Superior temporal gyrus (tissue), 1 donor: ENCODE results near the gene MAPK4.

ENCODE experiments used
- DNase-seq: peaks from one replicate; pipeline ENCODE4 v3.0.0-alpha.2; 2016; ENCODE audit errors: extremely low spot score

MAPK4 gene

DNA sequence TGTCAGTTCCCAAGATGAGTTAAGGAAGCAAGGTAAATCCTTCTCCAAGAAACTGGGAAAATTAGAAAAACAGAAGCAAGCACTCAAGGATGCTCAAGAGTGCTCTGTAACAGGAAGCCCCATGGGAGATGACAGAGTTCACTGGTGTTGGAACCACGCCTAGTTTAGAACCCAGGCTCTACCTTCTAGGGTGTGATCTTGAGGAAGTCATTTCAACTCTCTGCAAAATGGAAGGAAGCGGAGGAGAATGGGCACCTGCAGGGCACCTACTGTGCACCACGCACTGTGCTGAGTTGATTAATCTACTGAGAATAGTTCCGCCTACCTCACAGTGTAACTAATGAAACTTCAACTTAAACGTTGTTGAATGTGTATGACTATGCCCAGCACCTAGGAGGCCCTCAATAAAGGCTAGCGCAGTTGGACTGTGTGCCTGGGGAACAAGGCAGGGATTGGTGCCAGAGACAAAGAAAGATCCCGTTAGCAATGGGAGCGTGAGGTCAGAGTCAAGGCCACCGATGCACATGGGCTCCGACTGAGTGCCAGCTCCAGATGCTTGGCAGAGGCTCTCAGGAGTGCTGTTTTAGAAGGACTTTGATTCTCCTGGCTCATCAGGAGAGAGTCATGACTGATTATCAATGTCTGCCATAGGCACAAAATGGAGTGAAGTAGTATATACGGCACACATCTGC, 93.7 kb downstream of the MAPK4 start:
- DNase-seq = no peak

GRCh38 chr18:50654211-50654610, 94.3 kb downstream of the MAPK4 start:
- DNase-seq = no peak

- peak; percentile 73 for DNase-seq
These were observed 95.0 kb downstream of the MAPK4 start for GRCh38 chr18:50654658-50655550.

- DNase-seq = no peak
These were observed 96.5 kb downstream of the MAPK4 start for GRCh38 chr18:50656396-50656795.

GRCh38 chr18:50656841-50657470, 97.1 kb downstream of the MAPK4 start:
- no peak for DNase-seq

DNA sequence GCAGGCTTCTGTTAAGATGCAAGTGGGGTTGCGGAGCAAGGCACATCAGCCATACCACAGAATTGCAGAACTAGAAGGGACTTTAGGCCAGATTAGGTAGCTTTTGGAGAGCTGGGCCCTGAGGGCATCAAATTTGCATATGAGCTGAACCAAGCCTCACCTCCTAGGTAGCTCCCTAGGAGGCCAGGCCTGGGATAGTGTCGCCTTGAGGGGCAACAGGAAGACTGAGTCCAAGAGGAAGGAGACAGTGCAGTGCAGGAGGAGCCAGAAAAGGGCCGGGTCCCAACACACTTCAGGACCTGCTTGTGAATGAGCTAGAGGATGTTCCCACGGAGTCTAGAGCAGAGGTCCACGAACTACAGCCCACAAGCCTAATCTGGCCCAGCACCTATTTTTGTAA, 98.7 kb downstream of the MAPK4 start:
- no peak for DNase-seq

DNA sequence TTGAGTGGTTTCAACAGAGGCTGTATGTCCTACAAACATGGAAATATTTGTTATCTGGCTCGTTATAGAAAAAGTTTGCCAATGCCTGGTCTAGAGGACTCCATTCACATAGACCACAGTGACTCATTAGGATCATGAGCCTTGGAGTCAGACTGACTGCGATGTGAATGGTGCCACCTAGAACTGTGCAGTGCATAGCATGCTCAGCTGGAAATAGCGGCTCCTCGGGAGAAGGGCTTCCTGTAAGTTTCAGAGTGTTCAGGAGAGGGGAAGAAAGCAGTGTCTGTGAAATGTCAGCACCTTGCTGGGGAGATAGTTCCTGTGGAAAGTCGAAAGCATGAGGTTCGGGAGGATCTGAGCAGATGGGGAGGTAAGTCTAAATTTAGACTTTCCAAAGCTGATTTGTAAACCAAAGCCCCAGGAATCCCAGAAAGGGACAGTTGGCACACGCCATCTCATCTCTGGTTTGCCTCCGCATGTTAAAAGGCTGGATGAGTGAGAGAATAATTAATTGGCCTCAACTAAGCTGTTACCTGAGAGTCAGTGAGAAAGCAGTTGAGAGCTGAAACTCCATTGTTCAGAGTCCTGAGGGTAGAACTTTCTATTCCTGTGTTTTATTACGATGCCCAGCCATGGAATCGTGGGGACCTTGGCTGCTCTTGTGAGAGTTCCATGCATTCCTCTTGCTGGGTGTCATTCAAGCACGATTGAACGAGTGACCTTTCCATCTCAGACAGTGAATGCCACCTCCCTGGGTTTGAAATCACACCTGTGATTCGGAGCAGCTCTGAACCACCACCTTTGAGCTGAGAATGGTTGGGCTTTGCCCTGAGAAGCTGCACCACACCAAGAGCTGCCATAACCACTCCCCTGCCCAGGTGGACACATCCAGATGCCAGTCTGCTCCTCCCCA, 99.5 kb downstream of the MAPK4 start:
- no peak for DNase-seq

- DNase-seq = no peak
These were observed 101.1 kb downstream of the MAPK4 start for GRCh38 chr18:50661013-50661412.

- DNase-seq = no peak
These were observed 102.3 kb downstream of the MAPK4 start for GRCh38 chr18:50662177-50662576.

DNA sequence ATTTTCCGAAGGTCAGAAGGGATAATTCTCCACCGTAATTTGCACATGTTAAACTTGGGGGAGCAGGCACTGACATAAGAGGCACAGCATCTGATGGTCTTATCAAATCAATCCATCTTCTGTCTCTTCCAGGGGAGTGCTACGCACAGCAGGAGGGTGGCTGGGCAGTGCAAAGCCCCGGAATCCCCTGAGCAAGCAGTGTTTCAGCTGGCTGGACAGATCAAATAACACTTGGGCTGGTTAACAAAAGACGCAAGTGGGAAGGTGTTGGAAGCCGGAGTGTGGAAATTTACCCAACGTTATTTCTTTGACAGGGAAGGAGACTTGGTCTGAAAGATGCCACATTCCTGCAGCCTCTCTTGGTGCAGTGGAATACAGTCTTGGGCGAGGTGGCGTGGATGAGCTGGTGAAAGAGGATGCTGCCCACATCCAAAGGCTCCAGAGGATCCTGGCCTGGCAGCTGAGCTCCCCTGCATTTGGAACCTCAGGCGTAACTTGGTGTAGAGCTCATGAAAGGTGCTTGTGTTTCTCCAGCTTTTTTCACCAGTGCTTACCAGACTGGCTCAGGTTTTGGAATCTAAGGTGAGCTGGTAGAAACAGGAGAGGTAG, 103.0 kb downstream of the MAPK4 start:
- DNase-seq = no peak

- no peak for DNase-seq
These were observed 103.9 kb downstream of the MAPK4 start for GRCh38 chr18:50663626-50664441.

DNA sequence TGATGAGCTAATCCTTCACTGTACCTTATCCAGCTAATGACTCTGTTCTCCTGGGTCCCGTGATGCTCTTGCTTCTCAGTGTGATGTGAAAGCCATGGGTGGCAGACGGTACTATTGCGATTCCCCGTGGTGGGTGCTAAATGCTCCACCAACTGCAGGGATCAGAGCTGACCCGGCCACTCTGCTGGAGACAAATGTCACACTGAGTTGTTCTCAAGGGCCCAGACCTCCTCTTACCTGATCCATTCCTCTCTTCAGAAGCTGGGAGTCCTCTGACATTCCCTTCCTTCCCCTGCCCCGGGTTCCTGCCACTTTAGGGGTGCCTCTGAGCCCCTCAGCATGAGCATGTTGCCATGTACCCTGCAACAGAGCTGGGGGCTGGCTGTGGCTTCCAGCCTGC, 105.1 kb downstream of the MAPK4 start:
- DNase-seq = no peak

GRCh38 chr18:50665519-50665918, 105.6 kb downstream of the MAPK4 start:
- no peak for DNase-seq

DNA sequence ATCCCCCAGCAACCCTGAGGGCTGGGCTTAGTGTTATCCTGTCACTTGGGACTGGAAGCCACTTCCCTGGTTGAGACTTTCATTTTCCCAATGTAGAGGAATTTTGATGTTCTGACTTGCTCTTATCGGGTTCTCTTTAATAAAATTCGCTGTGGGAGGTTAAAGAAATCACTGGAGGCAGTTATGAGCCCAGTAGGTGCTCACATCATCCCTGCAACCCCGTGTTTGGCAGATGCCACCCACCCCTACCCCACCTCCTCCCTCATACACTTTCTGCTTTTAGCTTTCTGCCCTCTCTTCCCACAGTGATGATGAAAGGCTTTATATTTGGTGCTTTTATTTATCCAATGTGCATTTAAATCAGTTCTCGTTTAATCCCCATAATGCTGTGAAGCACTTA, 106.6 kb downstream of the MAPK4 start:
- no peak for DNase-seq

GRCh38 chr18:50671376-50671775, 111.5 kb downstream of the MAPK4 start:
- DNase-seq = no peak

DNA sequence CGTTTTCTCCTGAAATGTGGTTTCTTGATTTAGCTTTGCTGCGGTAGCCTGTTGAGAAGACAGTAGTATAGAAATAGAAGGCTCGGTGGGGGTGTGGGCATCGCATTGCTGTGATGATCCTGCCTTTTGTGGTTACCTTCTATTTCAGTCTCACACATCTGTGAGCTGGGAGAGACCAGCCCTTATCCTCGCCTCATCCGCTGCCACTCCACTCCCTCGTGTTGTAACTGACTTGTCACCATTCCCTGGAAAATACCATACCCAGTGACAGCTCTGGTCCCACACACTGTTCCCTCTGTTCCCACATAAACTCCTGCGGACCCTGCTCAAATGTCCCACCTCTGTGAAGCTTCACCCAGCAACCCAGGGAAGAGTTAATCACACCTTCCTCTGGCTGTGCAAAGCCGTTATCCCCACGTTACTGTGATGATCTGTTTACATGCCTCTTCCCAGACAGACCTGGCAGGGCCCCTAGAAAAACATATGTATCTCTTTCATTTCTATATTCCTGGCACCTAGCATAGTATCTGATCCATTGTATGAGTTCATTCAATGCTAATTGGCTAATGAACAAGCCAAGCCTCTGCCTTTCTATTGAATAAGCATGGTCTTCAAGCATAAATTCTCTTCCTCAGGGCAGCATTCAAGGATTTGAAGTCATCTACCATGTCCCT, 114.6 kb downstream of the MAPK4 start:
- no peak for DNase-seq

- no peak for DNase-seq
These were observed 115.2 kb downstream of the MAPK4 start for GRCh38 chr18:50675043-50675442.

DNA sequence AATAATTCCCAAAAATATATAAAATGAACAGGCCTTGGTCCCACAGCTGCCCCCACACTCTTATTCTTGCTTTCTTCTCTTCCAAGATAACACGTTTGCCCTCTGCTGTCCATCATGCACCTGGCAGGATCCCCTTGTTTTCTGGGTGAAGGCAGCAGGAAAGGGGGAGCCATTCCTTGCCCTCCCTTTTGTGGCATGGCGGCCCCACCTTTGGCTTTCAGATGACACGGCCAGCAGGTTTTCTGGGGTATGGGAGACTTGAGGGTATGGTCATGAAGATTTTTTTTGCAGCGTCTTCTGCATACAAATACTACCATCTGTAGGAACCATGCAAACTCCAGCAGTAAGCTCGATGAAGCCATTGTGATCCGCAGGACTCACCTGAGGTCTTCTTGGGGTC, 118.8 kb downstream of the MAPK4 start:
- DNase-seq = no peak

DNA sequence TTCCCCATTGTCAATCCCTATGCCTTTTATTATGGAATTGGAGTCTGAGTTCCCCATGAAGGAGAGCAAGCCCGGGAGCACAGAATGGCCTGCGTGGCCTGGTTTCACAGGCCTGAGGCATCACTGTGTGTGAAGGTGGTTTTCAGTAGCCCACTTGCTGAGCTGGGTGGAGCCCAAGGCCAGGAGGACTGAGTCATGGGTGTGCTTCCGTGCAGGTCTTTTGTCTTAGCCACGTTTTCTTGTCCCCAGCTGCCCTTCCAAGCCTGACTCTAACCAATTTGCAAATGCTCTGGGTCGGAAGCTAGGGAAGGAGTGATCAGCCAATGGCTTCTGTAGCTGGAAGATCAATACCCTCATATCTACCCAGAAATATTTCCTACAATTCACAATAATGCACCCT, 119.2 kb downstream of the MAPK4 start:
- no peak for DNase-seq

- DNase-seq = no peak
These were observed 119.8 kb downstream of the MAPK4 start for GRCh38 chr18:50679656-50680055.
